Adrenal gland (tissue), 12 donors: ENCODE data around the gene CUX1. TPM values are rescaled to one million over a fixed set of nuclear protein-coding genes. Genes with fewer than 3 reads are reported as not detected.
"Not testable (repeated sequence)": the region's sequence is repeated elsewhere in the genome, so short reads cannot be mapped to it uniquely, and the experiment has no call there.

Experiments
- DNase-seq, 7 donors: peaks; one replicate each; pipeline ENCODE4 v3.0.0-alpha.2; 2019 to 2020
- H3K27ac ChIP-seq, 5 donors: fragments of 200-600 bp; sonication (generic) in 4 of 5; 1 replicate in 3 of 5; 2 replicates in 2 of 5; pipeline versions ENCODE4 v1.5.1 to v1.8.0; 2016 to 2020; ENCODE audit warnings: mild to moderate bottlenecking in 1 of 5
- H3K27me3 ChIP-seq: fragments of 200-600 bp; 2 replicates; pipeline ENCODE4 v1.8.0; 2021
- H3K36me3 ChIP-seq, 2 donors: fragments of 200-600 bp; replicated peaks in 1 of 2; 1 replicate in 1 of 2; 2 replicates in 1 of 2; pipeline versions ENCODE4 v1.5.1 to v1.8.0; 2018 to 2022
- H3K4me1 ChIP-seq, 2 donors: fragments of 200-600 bp; replicated peaks in 1 of 2; 1 replicate in 1 of 2; 2 replicates in 1 of 2; pipeline versions ENCODE4 v1.5.1 to v1.8.0; 2018 to 2021
- H3K4me3 ChIP-seq, 4 donors: fragments of 200-600 bp; sonication (generic) in 3 of 4; one replicate each; pipeline ENCODE4 v1.5.1; 2016 to 2018
- H3K9me3 ChIP-seq, 3 donors: fragments of 200-600 bp; sonication (generic) in 1 of 3; replicated peaks in 1 of 3; 1 replicate in 2 of 3; 2 replicates in 1 of 3; pipeline versions ENCODE4 v1.5.1 to v1.8.0; 2016 to 2021
- CTCF ChIP-seq, 6 experiments: fragments of 450-650 bp in 4 of 6; fragments of 200-600 bp in 2 of 6; sonication (generic) in 1 of 6; IDR thresholded peaks; 1 replicate in 5 of 6; 2 replicates in 1 of 6; pipeline versions ENCODE4 v1.5.1 to v1.8.0; 2016 to 2021; ENCODE audit warnings: antibody characterized with exemption in 6 of 6, mild to moderate bottlenecking in 2 of 6, moderate library complexity in 1 of 6
- POLR2A ChIP-seq, 2 donors: fragments of 450-650 bp; IDR thresholded peaks; one replicate each; pipeline ENCODE4 v1.6.1; 2017; ENCODE audit warnings: antibody characterized with exemption in 2 of 2, mild to moderate bottlenecking in 2 of 2, moderate library complexity in 1 of 2
- whole genome bisulfite sequencing, 4 donors: extraction: QIAGEN DNeasy Blood & Tissue Kit in 2 of 4; methylation state at CpG; one replicate each; pipeline versions ENCODE4 v1.1.5 to v1.1.7; 2013 to 2017; 5-methylcytosine and 5-hydroxymethylcytosine counted together
- intact Hi-C, 2 donors: fragments of 100-400 bp; cut with DNase I; formaldehyde crosslinking; loops; one replicate each; pipeline versions ENCODE4 v1.14.1 to v1.15.0; 2022 to 2023
- polyA plus RNA-seq, 3 donors: library from polyadenylated mRNA; stranded (reverse); fragments of 200-250 nt in 2 of 3; fragments of 350-450 nt in 1 of 3; fragmentation: Illumina TruSeq in 1 of 3; extraction: RNeasy Lipid Tissue Mini Kit (QIAGEN cat#74804) in 1 of 3; gene quantifications; one replicate each; pipeline ENCODE4 v1.2.3, GENCODE V29; 2013 to 2014
- total RNA-seq, 9 donors: library from RNA; depleted of rRNA in 4 of 9; stranded (reverse); fragments of >200 nt in 4 of 9; fragments of 120-200 nt in 1 of 9; fragmentation: NEBNext Ultra II Directional in 1 of 9; extraction: Animal tissue kit (Norgen Biotek cat#: 25700) in 1 of 9; gene quantifications; one replicate each; pipeline versions ENCODE4 v1.1.0 to v1.2.4, GENCODE V29; 2013 to 2023
- donor health status: healthy with polysubstance abuse.
- donor health status: Bipolar disorder and iron deficiency.
- donor health status: DM: yes; HTN: yes; CAD: no.
- donor health status: DM: no; HTN: no; CAD: no.
- donor health status: DM: no; HTN: no; CAD: no.
- donor health status: DM: yes; HTN: yes; CAD: no.

CUX1 gene
- total and polyA plus RNA-seq, 12 donors: 17.2 to 72.6 (median 58.3) TPM

- TF ChIP-seq POLR2A (IDR thresholded peaks at IDR 0.05) (no peak), CTCF (IDR thresholded peaks at IDR 0.05) (no peak)
- 89 to 98% (median 94%) methylated on average over 7 to 18 of the region's 18 CpGs for WGBS, 4 donors
These were observed 409.9 kb downstream of the CUX1 start for GRCh38 chr7:102227371-102227770.

GRCh38 chr7:102228935-102229334 lies 411.5 kb downstream of the CUX1 start:
- Histone ChIP-seq H3K27ac (no peak overlapping the region), H3K4me1 (peaks cover 3 to 8% of the 10 kb centered on the region in 2 donors), H3K27me3 (no peaks in the 10 kb centered on the region), H3K36me3 (peaks cover 0 to 14% of the 10 kb centered on the region in 2 donors), H3K4me3 (no peak overlapping the region), H3K9me3 (no peaks in the 10 kb centered on the region)
- no peak for DNase-seq
- intact Hi-C loops: loop anchor here in 1 of 2 donors (10.0 kb wide), 1 partner anchor 414 kb away; the partner anchor contains the start of gene CUX1
- 94 to 98% (median 96%) methylated on average over 8 to 12 of the region's 12 CpGs for WGBS, 4 donors
- TF ChIP-seq POLR2A (IDR thresholded peaks at IDR 0.05): no peak
- TF ChIP-seq CTCF (IDR thresholded peaks at IDR 0.05): no peak

More at GRCh38 chr7:102227371-102227770, 409.9 kb downstream of the CUX1 start:
- H3K4me3 ChIP-seq: no peak overlapping the region
- no peaks in the 10 kb centered on the region for H3K27me3 ChIP-seq
- DNase-seq: no peak
- peaks cover 0 to 14% of the 10 kb centered on the region in 2 donors for H3K36me3 ChIP-seq
- no peak overlapping the region for H3K27ac ChIP-seq
- H3K4me1 ChIP-seq: peaks cover 3 to 8% of the 10 kb centered on the region in 2 donors
- intact Hi-C loops: loop anchor here in 1 of 2 donors (10.0 kb wide), 1 partner anchor 413 kb away; the partner anchor contains the start of gene CUX1
- H3K9me3 ChIP-seq: no peaks in the 10 kb centered on the region

GRCh38 chr7:102230162-102230561 lies 412.7 kb downstream of the CUX1 start:
- peaks cover 0 to 25% of the 10 kb centered on the region in 2 donors for H3K36me3 ChIP-seq
- not testable (repeated sequence) for H3K27me3 ChIP-seq, H3K4me1 ChIP-seq, H3K27ac ChIP-seq, DNase-seq, H3K9me3 ChIP-seq, H3K4me3 ChIP-seq
- intact Hi-C loops: loop anchor here in 1 of 2 donors (10.0 kb wide), 1 partner anchor 545 kb away; no protein-coding TSS in a partner anchor
- 86 to 95% (median 89%) methylated on average over 5 of the region's 5 CpGs for WGBS, 4 donors

GRCh38 chr7:102230593-102230992 lies 413.2 kb downstream of the CUX1 start:
- Histone ChIP-seq H3K4me1 (no peaks in the 10 kb centered on the region), H3K4me3 (no peak overlapping the region), H3K27ac (no peak overlapping the region), H3K27me3 (no peaks in the 10 kb centered on the region), H3K9me3 (no peaks in the 10 kb centered on the region), H3K36me3 (peaks cover 0 to 25% of the 10 kb centered on the region in 2 donors)
- DNase-seq: no peak
- TF ChIP-seq CTCF (IDR thresholded peaks at IDR 0.05) (no peak), POLR2A (IDR thresholded peaks at IDR 0.05) (no peak)
- intact Hi-C loops: loop anchor here in 1 of 2 donors (10.0 kb wide), 1 partner anchor 546 kb away; no protein-coding TSS in a partner anchor
- 88 to 92% (median 89%) methylated on average over 4 of the region's 4 CpGs for WGBS, 4 donors
